SU-DHL-6 (cell line): ENCODE measurements around the gene PARD6G.

Experiments
- EZH2phosphoT487 ChIP-seq: fragments of 200-600 bp; sonication (generic), shearing (Covaris generic); conservative IDR thresholded peaks from 2 replicates; pipeline ENCODE4 v1.6.1; 2018; ENCODE audit warnings: mild to moderate bottlenecking, antibody characterized with exemption, low read length, moderate library complexity, mixed read lengths
- TF ChIP-seq, protein P1 (sequence below): fragments of 200-600 bp; sonication (generic); IDR thresholded peaks from one replicate; pipeline ENCODE4 v1.5.1; 2017; ENCODE audit warnings: antibody characterized with exemption, mild to moderate bottlenecking, low read length, moderate library complexity; ENCODE audit not compliant: insufficient read depth, poor library complexity, severe bottlenecking

DNA sequence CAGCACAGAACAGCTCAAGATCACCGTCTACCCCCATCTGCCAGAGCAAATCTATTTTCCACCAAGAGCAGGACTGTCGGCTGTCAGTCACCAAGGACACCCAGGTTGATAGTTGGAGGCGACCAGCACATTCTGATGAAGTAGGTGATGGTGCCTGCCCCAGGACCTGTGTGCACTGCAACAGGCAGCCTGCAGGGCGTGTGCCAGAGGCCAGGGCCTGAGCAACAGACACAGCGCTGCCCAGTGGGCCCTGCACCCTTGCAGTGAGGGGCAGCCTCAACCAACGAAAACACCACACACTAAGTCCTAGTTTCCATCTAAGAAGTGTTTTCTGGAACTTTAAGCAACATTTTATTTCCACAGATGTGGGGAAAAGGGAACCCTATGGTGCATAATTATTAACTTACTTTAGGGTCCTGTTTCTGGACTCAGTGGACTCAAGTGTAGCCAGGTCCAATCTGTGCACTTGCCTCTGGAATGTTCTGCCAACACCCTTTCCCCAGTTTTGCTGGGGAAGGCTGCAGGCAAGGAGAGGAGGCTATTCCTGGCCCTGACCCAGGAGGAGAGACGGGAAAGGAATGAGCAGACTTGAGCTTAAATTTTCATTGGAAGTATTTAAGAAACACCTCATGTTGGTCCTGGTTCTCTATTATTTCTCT is 76.8 kb downstream of the PARD6G start:
- TF ChIP-seq, protein P1, sequence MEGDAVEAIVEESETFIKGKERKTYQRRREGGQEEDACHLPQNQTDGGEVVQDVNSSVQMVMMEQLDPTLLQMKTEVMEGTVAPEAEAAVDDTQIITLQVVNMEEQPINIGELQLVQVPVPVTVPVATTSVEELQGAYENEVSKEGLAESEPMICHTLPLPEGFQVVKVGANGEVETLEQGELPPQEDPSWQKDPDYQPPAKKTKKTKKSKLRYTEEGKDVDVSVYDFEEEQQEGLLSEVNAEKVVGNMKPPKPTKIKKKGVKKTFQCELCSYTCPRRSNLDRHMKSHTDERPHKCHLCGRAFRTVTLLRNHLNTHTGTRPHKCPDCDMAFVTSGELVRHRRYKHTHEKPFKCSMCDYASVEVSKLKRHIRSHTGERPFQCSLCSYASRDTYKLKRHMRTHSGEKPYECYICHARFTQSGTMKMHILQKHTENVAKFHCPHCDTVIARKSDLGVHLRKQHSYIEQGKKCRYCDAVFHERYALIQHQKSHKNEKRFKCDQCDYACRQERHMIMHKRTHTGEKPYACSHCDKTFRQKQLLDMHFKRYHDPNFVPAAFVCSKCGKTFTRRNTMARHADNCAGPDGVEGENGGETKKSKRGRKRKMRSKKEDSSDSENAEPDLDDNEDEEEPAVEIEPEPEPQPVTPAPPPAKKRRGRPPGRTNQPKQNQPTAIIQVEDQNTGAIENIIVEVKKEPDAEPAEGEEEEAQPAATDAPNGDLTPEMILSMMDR = no peak
- TF ChIP-seq EZH2phosphoT487 = no peak
